ENCODE measurements around the gene TMPRSS3.

The TMPRSS3 gene

DNA sequence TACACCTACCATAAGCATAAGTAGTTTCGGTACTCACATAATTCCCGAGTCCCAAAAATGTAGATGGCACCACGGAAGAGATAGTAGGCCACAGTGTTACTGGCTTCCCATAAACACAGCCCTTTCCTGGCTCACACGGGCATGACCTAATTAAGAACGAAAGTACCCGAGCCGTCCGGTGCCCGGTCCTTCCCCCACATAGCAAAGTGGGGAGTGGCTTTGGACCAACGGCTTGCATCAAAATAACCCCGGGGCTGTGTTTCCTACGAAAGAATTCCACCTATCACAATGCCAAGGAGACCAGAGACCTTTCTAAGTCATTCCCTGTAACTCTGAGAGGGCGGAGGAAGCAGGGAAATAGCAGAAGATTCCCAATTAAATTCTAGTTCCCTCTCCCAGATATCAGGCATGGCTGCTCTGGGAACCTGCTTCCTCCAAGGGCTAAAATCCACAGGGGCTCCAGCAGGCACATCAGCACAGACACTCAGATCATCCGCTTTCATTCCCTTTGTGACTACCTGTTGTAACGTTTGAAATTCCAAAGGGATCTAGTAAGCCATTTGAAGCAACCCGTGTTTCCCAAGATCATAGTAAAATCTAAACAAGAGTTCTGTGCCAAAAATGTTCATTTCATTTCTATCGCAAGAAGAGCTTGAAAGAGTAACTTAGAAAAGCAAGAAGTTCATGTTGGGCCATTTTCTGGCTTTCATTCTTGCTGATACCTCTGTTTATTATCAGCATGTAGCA is at the start of gene TMPRSS3:
Gene TMPRSS3, minus strand, starts transcription at position 148 of the 747 bp plus-strand sequence. CDS start 635 bp downstream, outside the sequence.
- DNase-seq, result no peak

GRCh38 chr21:42445311-42445710 is 49.5 kb upstream of the TMPRSS3 start:
- DNase-seq, result no peak

DNA sequence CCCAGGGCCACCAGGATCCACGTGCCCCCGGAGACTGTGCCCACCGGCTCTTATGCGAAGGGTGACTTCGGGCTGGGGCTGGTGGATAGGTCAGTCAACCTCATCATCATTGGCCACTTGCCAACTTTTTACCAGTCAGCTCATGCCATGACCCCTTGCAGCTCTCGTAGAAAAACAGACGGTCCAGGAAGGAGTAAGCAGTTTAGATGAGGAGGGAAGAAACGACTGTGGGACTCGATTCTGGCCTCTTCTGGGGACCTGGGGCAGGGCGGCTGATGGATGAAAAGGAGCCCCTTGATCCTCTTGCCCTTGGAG is 48.9 kb upstream of the TMPRSS3 start:
- no peak for DNase-seq

GRCh38 chr21:42443876-42444744 is 48.3 kb upstream of the TMPRSS3 start:
- DNase-seq, result no peak

DNA sequence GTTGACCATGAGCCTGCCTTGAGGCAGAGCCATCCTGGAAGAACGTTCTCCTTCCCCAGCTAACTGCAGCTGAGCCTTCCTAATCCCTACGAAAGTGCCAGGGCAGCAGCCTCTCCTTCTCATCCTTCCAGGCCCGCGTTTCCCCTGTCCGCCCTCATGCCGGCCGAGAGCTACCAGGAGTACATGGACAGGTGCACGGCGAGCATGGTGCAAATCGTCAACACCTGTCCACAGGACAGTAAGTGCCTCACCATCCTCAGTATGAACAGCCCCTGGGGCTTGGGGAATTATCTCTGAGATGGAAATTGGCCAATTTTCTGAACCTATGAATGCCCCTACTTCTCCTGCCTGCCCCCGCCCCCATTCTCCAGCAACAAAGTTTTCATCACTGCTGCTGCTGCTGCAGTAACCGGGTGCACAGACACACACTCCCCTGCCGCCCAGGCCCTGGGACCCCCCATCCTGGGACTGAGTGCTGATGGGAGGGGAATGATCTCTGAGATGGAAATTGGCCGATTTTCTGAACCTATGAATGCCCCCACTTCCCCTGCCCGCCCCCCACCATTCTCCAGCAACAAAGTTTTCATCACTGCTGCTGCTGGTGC is 47.4 kb upstream of the TMPRSS3 start:
- no peak for DNase-seq

- DNase-seq, result no peak
These were observed 46.1 kb upstream of the TMPRSS3 start for GRCh38 chr21:42441963-42442362.

DNA sequence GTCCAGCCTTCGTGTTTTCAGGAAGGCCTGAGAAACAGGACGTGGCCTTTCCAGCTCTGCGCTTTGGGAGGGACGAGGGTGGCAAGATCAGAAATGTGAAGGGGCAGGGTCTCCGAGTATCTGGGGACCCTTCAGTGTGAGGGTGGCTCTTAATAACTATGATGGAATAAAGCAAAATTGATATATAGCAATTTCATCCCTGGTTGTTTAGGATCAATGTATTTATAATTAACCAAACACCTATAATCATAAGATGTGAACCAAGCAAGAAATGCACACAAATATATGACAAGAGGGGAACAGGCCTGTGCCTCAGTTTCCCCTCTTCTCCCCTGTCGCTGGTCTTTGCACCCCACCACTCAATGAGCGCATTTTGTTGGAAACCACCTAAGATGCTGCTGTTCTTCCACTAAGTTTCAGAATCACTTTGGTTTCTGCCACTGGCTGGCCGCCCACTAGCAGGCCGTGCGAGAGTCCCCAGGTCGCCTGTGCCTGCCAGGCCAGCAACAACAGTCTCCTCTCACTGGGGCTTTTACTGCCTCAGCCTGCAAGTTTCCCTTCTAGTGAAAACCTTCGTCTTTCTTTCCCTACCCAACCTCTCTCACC is 44.4 kb upstream of the TMPRSS3 start:
- DNase-seq, result no peak

- no peak for DNase-seq
These were observed 43.7 kb upstream of the TMPRSS3 start for GRCh38 chr21:42439284-42440186.

GRCh38 chr21:42438316-42439205 is 42.7 kb upstream of the TMPRSS3 start:
- DNase-seq, result no peak

- no peak for DNase-seq
These were observed 41.9 kb upstream of the TMPRSS3 start for GRCh38 chr21:42437786-42438185.

- DNase-seq, result no peak
These were observed 41.1 kb upstream of the TMPRSS3 start for GRCh38 chr21:42436914-42437313.

- no peak for DNase-seq
These were observed 40.0 kb upstream of the TMPRSS3 start for GRCh38 chr21:42435833-42436232.

DNA sequence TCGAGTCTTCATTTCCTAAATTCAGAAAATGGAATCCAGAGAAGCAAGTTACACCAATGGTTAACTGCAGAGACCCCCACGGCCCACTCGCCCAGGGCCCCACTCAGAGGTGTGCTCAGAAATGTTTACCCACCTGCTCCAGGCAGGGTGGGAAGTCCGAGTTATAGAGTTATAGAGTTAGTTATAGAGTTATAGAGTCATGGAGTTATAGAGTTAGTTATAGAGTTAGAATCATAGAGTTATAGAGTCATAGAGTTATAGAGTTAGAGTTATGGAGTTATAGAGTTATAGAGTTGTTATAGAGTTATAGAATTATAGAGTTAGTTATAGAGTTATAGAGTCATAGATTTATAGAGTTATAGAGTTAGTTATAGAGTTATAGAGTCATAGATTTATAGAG is 39.5 kb upstream of the TMPRSS3 start:
- no peak for DNase-seq

DNA sequence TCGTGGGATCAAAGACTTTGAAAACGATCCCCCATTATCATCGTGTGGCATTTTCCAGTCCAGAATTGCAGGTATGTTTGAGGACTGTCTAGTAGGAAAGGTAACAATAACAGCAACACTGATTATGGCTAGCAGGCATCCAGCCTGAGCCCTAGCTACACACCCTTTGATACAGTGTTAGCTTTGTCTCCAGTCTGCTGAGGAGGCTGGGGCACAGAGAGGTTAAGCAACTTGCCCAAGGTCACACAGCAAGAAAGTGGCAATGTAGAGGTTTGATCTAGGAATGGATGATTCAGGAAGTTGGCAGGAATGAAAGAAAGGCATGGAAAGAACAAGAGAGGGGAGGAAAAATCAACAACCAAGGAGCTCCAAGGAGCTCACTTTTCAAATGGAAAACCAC is 39.0 kb upstream of the TMPRSS3 start:
- no peak for DNase-seq

GRCh38 chr21:42433946-42434551 is 38.2 kb upstream of the TMPRSS3 start:
- no peak for DNase-seq

- DNase-seq, result no peak
These were observed 36.8 kb upstream of the TMPRSS3 start for GRCh38 chr21:42432695-42433094.

DNA sequence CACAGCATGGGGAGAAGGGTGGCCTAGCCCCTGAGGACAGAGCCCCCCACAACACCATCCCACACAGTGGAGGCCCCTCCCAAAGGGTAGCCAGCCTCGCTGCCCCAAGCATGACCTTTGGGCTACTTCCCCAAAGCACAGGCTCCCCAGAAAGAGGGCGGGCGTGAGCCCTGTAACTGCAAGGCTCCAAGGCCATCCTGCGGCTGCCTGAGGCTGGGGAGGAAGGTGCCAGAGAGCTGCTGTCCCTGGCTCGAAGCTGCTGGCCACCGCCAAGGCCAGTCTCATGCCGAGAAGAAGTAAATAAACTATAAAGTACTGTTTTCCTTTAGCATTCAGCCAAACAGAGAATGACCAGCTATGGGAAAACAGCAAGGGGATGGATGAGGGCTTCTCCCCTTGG is 35.3 kb upstream of the TMPRSS3 start:
- DNase-seq, result no peak

DNA sequence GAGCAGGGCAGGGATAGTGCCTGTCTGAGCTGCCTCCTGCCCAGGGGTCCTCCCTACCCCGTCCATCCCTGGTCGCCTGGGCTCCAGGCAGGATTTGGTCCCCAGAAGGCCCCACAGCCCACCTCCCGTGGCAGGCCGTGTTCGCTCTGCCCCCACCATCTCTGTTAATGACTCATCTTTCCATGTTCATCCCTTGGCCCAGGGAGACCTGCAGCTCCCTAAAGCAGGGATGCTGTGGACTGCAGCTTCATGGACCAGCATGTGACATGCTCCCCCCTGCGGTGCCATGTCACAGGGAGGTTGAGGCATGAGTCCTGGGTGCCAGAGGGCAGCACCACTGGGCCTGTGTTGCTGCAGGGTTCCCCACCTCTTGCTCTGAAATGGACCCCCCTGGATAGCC is 34.7 kb upstream of the TMPRSS3 start:
- no peak for DNase-seq

DNA sequence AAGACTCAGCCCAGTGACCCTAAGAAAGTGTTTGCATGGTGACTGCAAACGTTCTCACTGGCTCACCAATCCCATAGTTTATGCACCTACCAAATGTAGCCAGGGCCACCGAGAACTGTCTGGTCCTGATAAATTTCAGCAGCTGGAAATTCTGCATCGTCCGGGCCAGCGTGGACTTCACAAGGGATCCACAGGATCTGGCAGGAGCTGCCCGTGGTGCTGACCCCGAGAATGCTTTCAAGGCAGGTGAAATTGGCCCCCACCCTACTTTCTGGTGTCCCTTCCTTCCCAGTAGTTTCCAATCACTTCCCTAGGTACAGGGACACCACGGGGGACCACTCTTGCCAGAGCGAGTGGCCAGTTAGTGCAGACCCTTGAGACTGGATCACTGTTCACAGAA is 34.0 kb upstream of the TMPRSS3 start:
- no peak for DNase-seq

GRCh38 chr21:42429021-42429420 is 33.2 kb upstream of the TMPRSS3 start:
- DNase-seq, result no peak

All from SW 1271 (cell line).